SK-N-SH (cell line): ENCODE results near the gene NDUFS3. TPM values are rescaled to one million over a fixed set of nuclear protein-coding genes. Genes with fewer than 3 reads are reported as not detected.

Experiments
- CTCF ChIA-PET: fragments of 300-600, 350-600 bp; formaldehyde crosslinking; extraction: SDS; loops from one replicate; lab custom pipeline; 2021; lab: Yijun Ruan, JAX
- POLR2A ChIA-PET: fragments of 350-600 bp; sonication (Branson Sonifier 250); formaldehyde crosslinking; extraction: SDS; loops from one replicate; lab custom pipeline; 2020; ENCODE audit warnings: antibody characterized with exemption, inconsistent platforms; lab: Yijun Ruan, JAX
- DNase-seq: peaks from one replicate; pipeline ENCODE4 v3.0.0; 2012
- H2AFZ ChIP-seq: fragments of 200-600 bp; sonication (generic); 2 replicates; pipeline ENCODE4 v1.8.1; 2016; ENCODE audit warnings: antibody characterized with exemption, mild to moderate bottlenecking, low read depth
- H3F3A ChIP-seq: fragments of 200-600 bp; sonication (generic); replicated peaks from 2 replicates; pipeline ENCODE3; 2016; ENCODE audit warnings: antibody characterized with exemption, mild to moderate bottlenecking; ENCODE audit not compliant: insufficient read depth
- H3K27ac ChIP-seq, 2 experiments: fragments of 200-500 bp in 1 of 2; fragments of 200-600 bp in 1 of 2; sonication (Bioruptor generic) in 1 of 2; sonication (generic), shearing (Covaris generic) in 1 of 2; 2 replicates each; pipeline versions ENCODE4 v1.5.1 to v1.6.1; 2014 to 2016; ENCODE audit warnings: low read depth in 2 of 2, inconsistent platforms in 1 of 2, low read length in 1 of 2, mild to moderate bottlenecking in 1 of 2, mixed read lengths in 1 of 2
- H3K27me3 ChIP-seq: fragments of 200-600 bp; sonication (generic), shearing (Covaris generic); 2 replicates; pipeline ENCODE4 v1.6.1; 2016; ENCODE audit warnings: mixed run types; ENCODE audit not compliant: insufficient read depth
- H3K36me3 ChIP-seq, 2 experiments: fragments of 200-500 bp in 1 of 2; fragments of 200-600 bp in 1 of 2; sonication (Bioruptor generic) in 1 of 2; sonication (generic) in 1 of 2; replicated peaks in 1 of 2; 2 replicates each; pipeline versions ENCODE3 to v1.5.1; 2014 to 2016; ENCODE audit warnings: low read length in 1 of 2, mild to moderate bottlenecking in 1 of 2; ENCODE audit not compliant: insufficient read depth in 2 of 2, control insufficient read depth in 1 of 2
- H3K4me1 ChIP-seq, 2 experiments: fragments of 200-500 bp in 1 of 2; fragments of 200-600 bp in 1 of 2; sonication (Bioruptor generic) in 1 of 2; sonication (generic), shearing (Covaris generic) in 1 of 2; 2 replicates each; pipeline versions ENCODE4 v1.5.1 to v1.6.1; 2014 to 2016; ENCODE audit warnings: low read depth in 1 of 2, low read length in 1 of 2, mixed run types in 1 of 2; ENCODE audit not compliant: insufficient read depth in 2 of 2, control insufficient read depth in 1 of 2
- H3K4me2 ChIP-seq: fragments of 200-600 bp; sonication (generic), shearing (Covaris generic); 2 replicates; pipeline ENCODE4 v1.6.1; 2017; ENCODE audit warnings: mixed run types
- H3K4me3 ChIP-seq, 2 experiments: fragments of 200-500 bp in 1 of 2; fragments of 200-600 bp in 1 of 2; sonication (Bioruptor generic) in 1 of 2; sonication (generic), shearing (Covaris generic) in 1 of 2; 2 replicates each; pipeline versions ENCODE4 v1.5.1 to v1.8.1; 2014 to 2016; ENCODE audit warnings: low read depth in 2 of 2, inconsistent platforms in 1 of 2, low read length in 1 of 2, mild to moderate bottlenecking in 1 of 2, mixed read lengths in 1 of 2, moderate library complexity in 1 of 2
- H3K79me2 ChIP-seq: fragments of 200-600 bp; sonication (generic); 2 replicates; pipeline ENCODE4 v1.8.1; 2017; ENCODE audit warnings: mild to moderate bottlenecking; ENCODE audit not compliant: insufficient read depth
- H3K9ac ChIP-seq: fragments of 200-600 bp; sonication (generic); 2 replicates; pipeline ENCODE4 v1.6.1; 2017; ENCODE audit warnings: mixed run types
- H3K9me2 ChIP-seq: fragments of 200-600 bp; sonication (generic); 2 replicates; pipeline ENCODE4 v1.6.1; 2017; ENCODE audit warnings: mixed run types
- H3K9me3 ChIP-seq: fragments of 200-600 bp; sonication (generic); 2 replicates; pipeline ENCODE4 v1.6.1; 2017; ENCODE audit warnings: mixed run types, mild to moderate bottlenecking, moderate library complexity
- H4K20me1 ChIP-seq: fragments of 200-600 bp; sonication (generic); 2 replicates; pipeline ENCODE4 v1.6.1; 2017; ENCODE audit warnings: mild to moderate bottlenecking, mixed run types; ENCODE audit not compliant: insufficient read depth
- CTCF ChIP-seq: fragments of 200-600 bp; sonication (generic); IDR thresholded peaks from 2 replicates; pipeline ENCODE4 v1.6.1; 2017; ENCODE audit warnings: antibody characterized with exemption, mild to moderate bottlenecking, moderate library complexity
- ELF1 ChIP-seq: IDR thresholded peaks from 2 replicates; pipeline ENCODE4 v1.4.0; 2012
- EP300 ChIP-seq, 2 experiments: IDR thresholded peaks; 2 replicates each; pipeline versions ENCODE4 v1.4.0 to v1.6.1; 2012; ENCODE audit warnings: borderline replicate concordance in 1 of 2, low read depth in 1 of 2, low read length in 1 of 2
- EZH2phosphoT487 ChIP-seq: fragments of 200-600 bp; sonication (generic); IDR thresholded peaks from 2 replicates; pipeline ENCODE4 v1.6.1; 2017; ENCODE audit warnings: low read depth, mixed run types, mild to moderate bottlenecking, antibody characterized with exemption, moderate library complexity, borderline replicate concordance
- FOSL2 ChIP-seq: IDR thresholded peaks from 2 replicates; pipeline ENCODE4 v1.4.0; 2012; ENCODE audit warnings: low read depth, mild to moderate bottlenecking, moderate library complexity, borderline replicate concordance
- FOXM1 ChIP-seq: IDR thresholded peaks from 2 replicates; pipeline ENCODE4 v1.4.0; 2012; ENCODE audit warnings: low read depth, mild to moderate bottlenecking
- GABPA ChIP-seq: IDR thresholded peaks from 2 replicates; pipeline ENCODE4 v1.4.0; 2012; ENCODE audit warnings: low read depth, mild to moderate bottlenecking
- GATA2 ChIP-seq: sonication (generic); formaldehyde crosslinking; IDR thresholded peaks from 2 replicates; pipeline ENCODE4 v1.5.0; 2020; ENCODE audit warnings: mild to moderate bottlenecking, missing genetic modification reagents
- IRF3 ChIP-seq: fragments of 150-350 bp; IDR thresholded peaks from 2 replicates; pipeline ENCODE4 v1.6.1; 2016; ENCODE audit warnings: mild to moderate bottlenecking, low read depth, low read length
- JUND ChIP-seq: IDR thresholded peaks from 2 replicates; pipeline ENCODE4 v1.4.0; 2012
- MAX ChIP-seq: IDR thresholded peaks from 2 replicates; pipeline ENCODE4 v1.4.0; 2012; ENCODE audit warnings: low read depth
- MEF2A ChIP-seq: IDR thresholded peaks from 2 replicates; pipeline ENCODE4 v1.4.0; 2012; ENCODE audit warnings: low read depth, borderline replicate concordance
- MXI1 ChIP-seq: IDR thresholded peaks from 2 replicates; pipeline ENCODE4 v1.6.1; 2012; ENCODE audit warnings: mild to moderate bottlenecking, low read depth, low read length, improper control_type of control experiment
- NFIC ChIP-seq: IDR thresholded peaks from 2 replicates; pipeline ENCODE4 v1.4.0; 2012; ENCODE audit warnings: borderline replicate concordance
- NRF1 ChIP-seq: IDR thresholded peaks from 2 replicates; pipeline ENCODE4 v1.6.1; 2012; ENCODE audit warnings: low read depth, mild to moderate bottlenecking, low read length
- PBX3 ChIP-seq: IDR thresholded peaks from 2 replicates; pipeline ENCODE4; 2012
- RAD21 ChIP-seq: IDR thresholded peaks from 2 replicates; pipeline ENCODE4 v1.6.1; 2012; ENCODE audit warnings: mild to moderate bottlenecking, low read length
- RCOR1 ChIP-seq: fragments of 150-350 bp; IDR thresholded peaks from 2 replicates; pipeline ENCODE4 v1.6.1; 2017; ENCODE audit warnings: antibody characterized with exemption, low read length
- REST ChIP-seq: IDR thresholded peaks from 2 replicates; pipeline ENCODE4 v1.6.1; 2012; ENCODE audit warnings: mild to moderate bottlenecking, low read depth, low read length, moderate library complexity
- RFX5 ChIP-seq: IDR thresholded peaks from 2 replicates; pipeline ENCODE4 v1.6.1; 2012; ENCODE audit warnings: mild to moderate bottlenecking, improper control_type of control experiment, low read length
- RXRA ChIP-seq: IDR thresholded peaks from 2 replicates; pipeline ENCODE4 v1.4.0; 2012; ENCODE audit warnings: low read depth, mild to moderate bottlenecking, borderline replicate concordance
- SIN3A ChIP-seq: IDR thresholded peaks from 2 replicates; pipeline ENCODE4 v1.6.1; 2012; ENCODE audit warnings: low read depth, mild to moderate bottlenecking, low read length, moderate library complexity, borderline replicate concordance
- TAF1 ChIP-seq: IDR thresholded peaks from 2 replicates; pipeline ENCODE4 v1.6.1; 2012; ENCODE audit warnings: low read depth, mild to moderate bottlenecking, low read length, moderate library complexity, borderline replicate concordance
- TCF12 ChIP-seq: IDR thresholded peaks from 2 replicates; pipeline ENCODE4 v1.4.0; 2012
- YY1 ChIP-seq: IDR thresholded peaks from 2 replicates; pipeline ENCODE4 v1.4.0; 2012; ENCODE audit warnings: low read depth, mild to moderate bottlenecking
- WGBS: methylation state at CpG from one replicate; pipeline ENCODE4 v1.1.6; 2017; ENCODE audit warnings: low lambda C conversion rate; 5-methylcytosine and 5-hydroxymethylcytosine counted together
- polyA plus RNA-seq, 3 experiments: library from polyadenylated mRNA; depleted of rRNA; stranded (reverse); fragments of >200 nt; gene quantifications; 2 replicates each; pipeline ENCODE4 v1.2.3, GENCODE V29; 2012

The NDUFS3 gene
- polyA plus RNA-seq, 1 of the 3 experiments (the other 2 are of a cell fraction) = 150 TPM

- peak within 1 kb of the TSS; percentile 63 to 88 for H3K4me3 ChIP-seq
- peaks cover 54% of the 10 kb centered on the region for H3K79me2 ChIP-seq
- H3K27ac ChIP-seq = peak within 1 kb of the TSS; percentile 84 to 87
- H3K4me2 ChIP-seq = peak within 1 kb of the TSS; percentile 84
- peak within 1 kb of the TSS; percentile 94 for H3K9ac ChIP-seq
- DNase-seq = peak; percentile 95
- peak within 1 kb of the TSS; percentile 92 for H2AFZ ChIP-seq
- CTCF ChIA-PET = interaction anchor here (0.6 to 2.6 kb wide), 23 partner anchors 9 to 1134 kb away, joined by 3 to 21 read pairs (median 4); partner anchors contain the start of genes KBTBD4, NDUFS3 and PTPMT1
- no peaks in the 10 kb centered on the region for H3K27me3 ChIP-seq
- POLR2A ChIA-PET = interaction anchor here (0.5 to 1.1 kb wide), 5 partner anchors 12 to 338 kb away, joined by 3 to 8 read pairs (median 3); partner anchors contain the start of genes DDB2, NUP160 and PTPMT1
- H3F3A ChIP-seq = peaks cover 16% of the 10 kb centered on the region
- no peaks in the 10 kb centered on the region for H3K9me2 ChIP-seq
- peaks cover 41% of the 10 kb centered on the region for H4K20me1 ChIP-seq
- H3K9me3 ChIP-seq = no peaks in the 10 kb centered on the region
- peaks cover 2 to 20% of the 10 kb centered on the region in 2 experiments for H3K36me3 ChIP-seq
- 2% methylated on average over 21 of the region's 89 CpGs for WGBS
- peaks cover 3 to 24% of the 10 kb centered on the region in 2 experiments; a peak in 2 of 4 replicates for H3K4me1 ChIP-seq
- no peak for TF ChIP-seq RXRA
- no peak for TF ChIP-seq PBX3
- no peak for TF ChIP-seq FOXM1
- TF ChIP-seq EP300 (IDR thresholded peaks at IDR 0.05; ENCODE audit: borderline replicate concordance in 1 of 2, low read depth in 1 of 2, low read length in 1 of 2) = 0 out of 4 replicates have a peak, but pooled peaks of 1 of the 2 experiments have one; percentile 3
- TF ChIP-seq GABPA = peak; percentile 77
- no peak for TF ChIP-seq NFIC
- peak; percentile 81 for TF ChIP-seq CTCF
- no peak for TF ChIP-seq JUND
- peak; percentile 86 for TF ChIP-seq MXI1
- TF ChIP-seq MEF2A = no peak
- peak; percentile 85 for TF ChIP-seq MAX
- no peak for TF ChIP-seq IRF3
- TF ChIP-seq ELF1 = no peak
- TF ChIP-seq GATA2 (CRISPR knock-in tag) = no peak
- peak; percentile 33; the same call in 1 of the 2 replicates for TF ChIP-seq NRF1
- no peak; the same call in 1 of the 2 replicates for TF ChIP-seq RCOR1
- TF ChIP-seq TCF12 = peak; percentile 5; the same call in 1 of the 2 replicates
- TF ChIP-seq REST = no peak
- peak; percentile 94 for TF ChIP-seq YY1
- peak; percentile 55; the same call in 1 of the 2 replicates for TF ChIP-seq SIN3A
- TF ChIP-seq FOSL2 = no peak
- TF ChIP-seq TAF1 = peak; percentile 71
- no peak for TF ChIP-seq RFX5
- TF ChIP-seq EZH2phosphoT487 = no peak
- TF ChIP-seq RAD21 = peak; percentile 24; the same call in 1 of the 2 replicates
These were observed 26.1 kb upstream of the NDUFS3 start, which contains the start of gene CELF1 for GRCh38 chr11:47552566-47553405. Gene CELF1 (minus strand): TSS chr11:47553132. CDS start chr11:47499523, 53,609 bp downstream.
